ENCODE measurements around the gene BRINP2.

DNA sequence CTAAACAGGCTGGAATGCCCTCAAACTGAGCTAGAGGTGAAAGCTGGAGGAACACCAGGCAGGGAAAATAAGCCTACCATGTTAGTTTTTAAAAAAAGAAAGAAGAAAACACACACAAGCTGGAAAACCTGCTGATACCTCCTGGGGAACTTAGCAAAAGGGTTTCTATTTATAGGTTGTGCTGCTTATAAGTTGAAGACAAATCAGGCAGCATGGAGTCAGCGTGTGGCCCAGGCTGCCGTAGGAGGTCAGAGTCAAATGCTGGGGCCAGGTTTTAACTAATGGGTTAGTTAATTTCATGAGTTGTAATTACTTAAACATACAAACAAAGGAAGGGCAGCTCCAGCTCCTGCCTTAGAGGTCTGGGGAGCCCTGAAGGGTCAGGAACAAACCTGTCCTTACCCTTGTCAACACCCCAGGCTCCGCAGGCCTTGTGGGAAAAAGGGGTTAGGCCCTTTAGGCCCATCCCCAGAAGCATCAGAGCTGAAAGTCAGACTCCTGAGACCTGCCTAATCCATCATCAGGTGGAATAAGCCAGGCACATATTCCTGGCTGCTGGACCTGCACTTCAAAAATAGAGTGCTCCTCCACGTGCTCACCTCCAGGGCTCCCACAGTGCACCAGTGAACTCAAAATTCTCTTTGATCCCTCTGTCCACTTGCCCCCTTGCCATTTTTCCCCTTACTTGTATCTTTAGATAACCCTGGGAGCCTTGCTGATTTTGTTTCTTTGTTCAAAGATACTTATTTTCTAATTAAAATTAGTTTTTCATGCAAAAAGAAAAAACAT, 59.7 kb downstream of the BRINP2 start:
- TF ChIP-seq, protein P1, sequence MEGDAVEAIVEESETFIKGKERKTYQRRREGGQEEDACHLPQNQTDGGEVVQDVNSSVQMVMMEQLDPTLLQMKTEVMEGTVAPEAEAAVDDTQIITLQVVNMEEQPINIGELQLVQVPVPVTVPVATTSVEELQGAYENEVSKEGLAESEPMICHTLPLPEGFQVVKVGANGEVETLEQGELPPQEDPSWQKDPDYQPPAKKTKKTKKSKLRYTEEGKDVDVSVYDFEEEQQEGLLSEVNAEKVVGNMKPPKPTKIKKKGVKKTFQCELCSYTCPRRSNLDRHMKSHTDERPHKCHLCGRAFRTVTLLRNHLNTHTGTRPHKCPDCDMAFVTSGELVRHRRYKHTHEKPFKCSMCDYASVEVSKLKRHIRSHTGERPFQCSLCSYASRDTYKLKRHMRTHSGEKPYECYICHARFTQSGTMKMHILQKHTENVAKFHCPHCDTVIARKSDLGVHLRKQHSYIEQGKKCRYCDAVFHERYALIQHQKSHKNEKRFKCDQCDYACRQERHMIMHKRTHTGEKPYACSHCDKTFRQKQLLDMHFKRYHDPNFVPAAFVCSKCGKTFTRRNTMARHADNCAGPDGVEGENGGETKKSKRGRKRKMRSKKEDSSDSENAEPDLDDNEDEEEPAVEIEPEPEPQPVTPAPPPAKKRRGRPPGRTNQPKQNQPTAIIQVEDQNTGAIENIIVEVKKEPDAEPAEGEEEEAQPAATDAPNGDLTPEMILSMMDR (conservative IDR thresholded peaks at IDR 0.05; ENCODE audit: low read depth, low read length): no peak
- TF ChIP-seq POLR2A (IDR thresholded peaks at IDR 0.05; ENCODE audit: low read depth, low read length): no peak
- no peak for TF ChIP-seq SMC3 (IDR thresholded peaks at IDR 0.05; ENCODE audit: low read depth, low read length)
- no peak for TF ChIP-seq MAFK (IDR thresholded peaks at IDR 0.05; ENCODE audit: low read depth, low read length)
- no peak for TF ChIP-seq RCOR1 (IDR thresholded peaks at IDR 0.05; ENCODE audit: insufficient replicate concordance, low read length)
- TF ChIP-seq RAD21 (IDR thresholded peaks at IDR 0.05; ENCODE audit: low read length): no peak
- no peak for TF ChIP-seq MAZ (IDR thresholded peaks at IDR 0.05; ENCODE audit: borderline replicate concordance, low read depth, low read length)
- TF ChIP-seq, protein P2, sequence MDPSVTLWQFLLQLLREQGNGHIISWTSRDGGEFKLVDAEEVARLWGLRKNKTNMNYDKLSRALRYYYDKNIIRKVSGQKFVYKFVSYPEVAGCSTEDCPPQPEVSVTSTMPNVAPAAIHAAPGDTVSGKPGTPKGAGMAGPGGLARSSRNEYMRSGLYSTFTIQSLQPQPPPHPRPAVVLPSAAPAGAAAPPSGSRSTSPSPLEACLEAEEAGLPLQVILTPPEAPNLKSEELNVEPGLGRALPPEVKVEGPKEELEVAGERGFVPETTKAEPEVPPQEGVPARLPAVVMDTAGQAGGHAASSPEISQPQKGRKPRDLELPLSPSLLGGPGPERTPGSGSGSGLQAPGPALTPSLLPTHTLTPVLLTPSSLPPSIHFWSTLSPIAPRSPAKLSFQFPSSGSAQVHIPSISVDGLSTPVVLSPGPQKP (IDR thresholded peaks at IDR 0.05; ENCODE audit: borderline replicate concordance, low read depth, low read length): no peak
- TF ChIP-seq CHD1 (IDR thresholded peaks at IDR 0.05; ENCODE audit: low read depth, low read length): no peak
- no peak for TF ChIP-seq MXI1 (IDR thresholded peaks at IDR 0.05; ENCODE audit: borderline replicate concordance, low read depth, low read length)
- no peak for TF ChIP-seq CEBPB (IDR thresholded peaks at IDR 0.05; ENCODE audit: low read depth, low read length)

Measured in IMR-90 (cell line).